Measurements from ENCODE around the gene ZNF629.
A peak's percentile ranks its signal among the peaks of the same experiment; 100 is the strongest.

ZNF629 gene

GRCh38 chr16:30785126-30786106 lies 1.6 kb downstream of the ZNF629 start:
- DNase-seq = no peak

GRCh38 chr16:30784215-30784614 lies 2.8 kb downstream of the ZNF629 start:
- no peak for DNase-seq

- DNase-seq = no peak
These were observed 3.5 kb downstream of the ZNF629 start for GRCh38 chr16:30783280-30784109.

GRCh38 chr16:30782486-30783279 lies 4.3 kb downstream of the ZNF629 start:
- no peak for DNase-seq

GRCh38 chr16:30780549-30780948 lies 6.5 kb downstream of the ZNF629 start:
- no peak for DNase-seq

GRCh38 chr16:30780021-30780420 lies 7.0 kb downstream of the ZNF629 start:
- DNase-seq = no peak

- DNase-seq = no peak
These were observed 7.4 kb downstream of the ZNF629 start for GRCh38 chr16:30779596-30779995.

- DNase-seq = no peak
These were observed 8.3 kb downstream of the ZNF629 start for GRCh38 chr16:30778549-30779244.

- no peak for DNase-seq
These were observed 9.3 kb downstream of the ZNF629 start for GRCh38 chr16:30777591-30778297.

GRCh38 chr16:30775392-30776188 lies 11.4 kb downstream of the ZNF629 start:
- peak; percentile 73 for DNase-seq

GRCh38 chr16:30775131-30775391 lies 11.9 kb downstream of the ZNF629 start:
- DNase-seq = no peak

GRCh38 chr16:30774367-30775130 lies 12.5 kb downstream of the ZNF629 start:
- DNase-seq = no peak

GRCh38 chr16:30773826-30774225 lies 13.2 kb downstream of the ZNF629 start:
- DNase-seq = no peak

- no peak for DNase-seq
These were observed 15.3 kb downstream of the ZNF629 start for GRCh38 chr16:30771726-30772125.

GRCh38 chr16:30769379-30770089 lies 17.5 kb downstream of the ZNF629 start:
- no peak for DNase-seq

- no peak for DNase-seq
These were observed 18.3 kb downstream of the ZNF629 start for GRCh38 chr16:30768583-30769181.

GRCh38 chr16:30767767-30768465 lies 19.1 kb downstream of the ZNF629 start:
- no peak for DNase-seq

- no peak for DNase-seq
These were observed 20.1 kb downstream of the ZNF629 start for GRCh38 chr16:30766933-30767284.

Measured in suppressor macrophage treated with lipopolysaccharide for 4 hours (primary cell).